DOHH2 (cell line): ENCODE measurements around the gene ELL3.

Source experiments
- EZH2phosphoT487 ChIP-seq: fragments of 200-600 bp; sonication (generic); IDR thresholded peaks from 2 replicates; pipeline ENCODE4 v1.6.1; 2017; ENCODE audit warnings: borderline replicate concordance, mild to moderate bottlenecking, antibody characterized with exemption, low read length, moderate library complexity, mixed read lengths
- TF ChIP-seq, protein P1 (sequence below): fragments of 200-600 bp; sonication (generic); IDR thresholded peaks from one replicate; pipeline ENCODE4 v1.5.1; 2014; ENCODE audit warnings: antibody characterized with exemption, mild to moderate bottlenecking, low read depth, low read length; ENCODE audit not compliant: poor library complexity, severe bottlenecking

GRCh38 chr15:43808435-43808950 is 31.7 kb upstream of the ELL3 start:
- TF ChIP-seq, protein P1, sequence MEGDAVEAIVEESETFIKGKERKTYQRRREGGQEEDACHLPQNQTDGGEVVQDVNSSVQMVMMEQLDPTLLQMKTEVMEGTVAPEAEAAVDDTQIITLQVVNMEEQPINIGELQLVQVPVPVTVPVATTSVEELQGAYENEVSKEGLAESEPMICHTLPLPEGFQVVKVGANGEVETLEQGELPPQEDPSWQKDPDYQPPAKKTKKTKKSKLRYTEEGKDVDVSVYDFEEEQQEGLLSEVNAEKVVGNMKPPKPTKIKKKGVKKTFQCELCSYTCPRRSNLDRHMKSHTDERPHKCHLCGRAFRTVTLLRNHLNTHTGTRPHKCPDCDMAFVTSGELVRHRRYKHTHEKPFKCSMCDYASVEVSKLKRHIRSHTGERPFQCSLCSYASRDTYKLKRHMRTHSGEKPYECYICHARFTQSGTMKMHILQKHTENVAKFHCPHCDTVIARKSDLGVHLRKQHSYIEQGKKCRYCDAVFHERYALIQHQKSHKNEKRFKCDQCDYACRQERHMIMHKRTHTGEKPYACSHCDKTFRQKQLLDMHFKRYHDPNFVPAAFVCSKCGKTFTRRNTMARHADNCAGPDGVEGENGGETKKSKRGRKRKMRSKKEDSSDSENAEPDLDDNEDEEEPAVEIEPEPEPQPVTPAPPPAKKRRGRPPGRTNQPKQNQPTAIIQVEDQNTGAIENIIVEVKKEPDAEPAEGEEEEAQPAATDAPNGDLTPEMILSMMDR = no peak
- TF ChIP-seq EZH2phosphoT487 = no peak
